Mucosa of rectum (tissue), 2 donors: ENCODE measurements around the gene RAB43.

Experiments used
- H3K27ac ChIP-seq, 2 donors: one replicate each; pipeline ENCODE4 v1.7.0; 2013; ENCODE audit warnings: inconsistent platforms in 2 of 2, low read depth in 2 of 2, low read length in 2 of 2
- H3K27me3 ChIP-seq, 2 donors: one replicate each; pipeline ENCODE4 v1.7.0; 2013; ENCODE audit warnings: low read length in 2 of 2; ENCODE audit not compliant: control insufficient read depth in 2 of 2, insufficient read depth in 2 of 2
- H3K36me3 ChIP-seq, 2 donors: one replicate each; pipeline ENCODE4 v1.7.0; 2013; ENCODE audit warnings: low read length in 2 of 2; ENCODE audit not compliant: control insufficient read depth in 2 of 2, insufficient read depth in 2 of 2
- H3K4me1 ChIP-seq, 2 donors: one replicate each; pipeline ENCODE4 v1.7.0; 2013; ENCODE audit warnings: low read length in 2 of 2, mild to moderate bottlenecking in 1 of 2; ENCODE audit not compliant: control insufficient read depth in 2 of 2, insufficient read depth in 2 of 2
- H3K4me3 ChIP-seq, 2 donors: one replicate each; pipeline ENCODE4 v1.7.0; 2013; ENCODE audit warnings: low read length in 2 of 2
- H3K9ac ChIP-seq, 2 donors: one replicate each; pipeline ENCODE4 v1.7.0; 2013; ENCODE audit warnings: low read length in 2 of 2, low read depth in 1 of 2, mild to moderate bottlenecking in 1 of 2
- H3K9me3 ChIP-seq, 2 donors: one replicate each; pipeline ENCODE4 v1.7.0; 2013; ENCODE audit warnings: low read length in 2 of 2; ENCODE audit not compliant: control insufficient read depth in 2 of 2
- donor health status: healthy.
- donor health status: Normal muscosa, but diverticular disease.

RAB43 gene

GRCh38 chr3:129039271-129040038, 82.1 kb downstream of the RAB43 start:
- Histone ChIP-seq H3K27me3 (no peaks in the 10 kb centered on the region), H3K9me3 (no peaks in the 10 kb centered on the region), H3K4me3 (no peak overlapping the region), H3K36me3 (no peaks in the 10 kb centered on the region), H3K4me1 (peaks cover 0 to 3% of the 10 kb centered on the region in 2 donors), H3K9ac (no peak overlapping the region), H3K27ac (no peak overlapping the region)

DNA sequence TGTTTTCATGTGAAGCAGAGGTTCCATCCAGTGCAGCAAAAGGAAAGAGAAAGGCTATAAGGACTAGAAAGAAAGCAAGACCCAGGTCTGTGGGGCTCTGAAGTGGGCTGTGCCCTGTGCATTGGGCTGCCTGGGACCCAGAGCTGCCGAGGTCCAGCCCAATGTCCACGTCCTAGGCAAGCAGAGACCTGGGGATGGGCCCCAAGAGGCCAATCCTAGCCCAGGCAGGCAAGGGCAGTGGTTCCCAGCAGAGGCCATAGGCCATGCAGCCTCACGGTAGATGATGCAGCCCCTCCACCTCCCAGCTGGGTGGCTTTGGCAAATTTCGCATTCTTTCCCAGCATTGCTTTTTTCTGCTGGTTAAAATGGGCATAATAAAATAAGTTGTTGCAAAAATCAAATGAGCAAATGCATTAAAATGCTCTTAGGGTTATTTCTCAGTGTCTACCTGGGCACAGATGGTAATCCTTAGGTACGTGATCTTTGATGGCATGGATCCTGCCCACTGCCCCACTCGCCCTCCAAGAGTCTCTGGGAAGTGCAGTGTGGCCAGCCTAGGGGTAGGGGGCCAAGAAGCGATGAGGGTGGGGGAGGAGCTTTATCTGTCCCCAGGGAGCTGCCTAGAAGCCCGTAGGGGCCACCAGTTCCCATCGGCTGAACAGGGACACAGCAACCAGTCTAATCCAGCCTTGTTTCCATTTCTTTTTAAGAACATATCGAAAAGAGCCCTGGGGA, 83.3 kb downstream of the RAB43 start:
- no peaks in the 10 kb centered on the region for H3K36me3 ChIP-seq
- no peak overlapping the region for H3K27ac ChIP-seq
- peaks cover 0 to 3% of the 10 kb centered on the region in 2 donors for H3K4me1 ChIP-seq
- no peaks in the 10 kb centered on the region for H3K9me3 ChIP-seq
- no peaks in the 10 kb centered on the region for H3K27me3 ChIP-seq
- no peak overlapping the region for H3K4me3 ChIP-seq
- H3K9ac ChIP-seq: no peak overlapping the region
